22Rv1 (cell line): Measurements from ENCODE around the gene SEPTIN2.

Source experiments
- H3K27ac ChIP-seq: fragments of 450-650 bp; 2 replicates; pipeline ENCODE4 v1.5.1; 2017
- CTCF ChIP-seq: fragments of 450-650 bp; IDR thresholded peaks from 2 replicates; pipeline ENCODE4 v1.5.1; 2017; ENCODE audit warnings: mild to moderate bottlenecking
- ZFX ChIP-seq: fragments of 450-650 bp; IDR thresholded peaks from 2 replicates; pipeline ENCODE4 v1.6.1; 2017; ENCODE audit warnings: antibody characterized with exemption, borderline replicate concordance

Gene SEPTIN2

GRCh38 chr2:241315879-241316631 lies at the start of gene SEPTIN2:
TSS of gene SEPTIN2 (plus strand) at chr2:241315925. CDS start at chr2:241324233, 8,308 bp downstream.
- no peak for TF ChIP-seq CTCF
- no peak for TF ChIP-seq ZFX
- H3K27ac ChIP-seq = peak within 1 kb of the TSS; percentile 95

DNA sequence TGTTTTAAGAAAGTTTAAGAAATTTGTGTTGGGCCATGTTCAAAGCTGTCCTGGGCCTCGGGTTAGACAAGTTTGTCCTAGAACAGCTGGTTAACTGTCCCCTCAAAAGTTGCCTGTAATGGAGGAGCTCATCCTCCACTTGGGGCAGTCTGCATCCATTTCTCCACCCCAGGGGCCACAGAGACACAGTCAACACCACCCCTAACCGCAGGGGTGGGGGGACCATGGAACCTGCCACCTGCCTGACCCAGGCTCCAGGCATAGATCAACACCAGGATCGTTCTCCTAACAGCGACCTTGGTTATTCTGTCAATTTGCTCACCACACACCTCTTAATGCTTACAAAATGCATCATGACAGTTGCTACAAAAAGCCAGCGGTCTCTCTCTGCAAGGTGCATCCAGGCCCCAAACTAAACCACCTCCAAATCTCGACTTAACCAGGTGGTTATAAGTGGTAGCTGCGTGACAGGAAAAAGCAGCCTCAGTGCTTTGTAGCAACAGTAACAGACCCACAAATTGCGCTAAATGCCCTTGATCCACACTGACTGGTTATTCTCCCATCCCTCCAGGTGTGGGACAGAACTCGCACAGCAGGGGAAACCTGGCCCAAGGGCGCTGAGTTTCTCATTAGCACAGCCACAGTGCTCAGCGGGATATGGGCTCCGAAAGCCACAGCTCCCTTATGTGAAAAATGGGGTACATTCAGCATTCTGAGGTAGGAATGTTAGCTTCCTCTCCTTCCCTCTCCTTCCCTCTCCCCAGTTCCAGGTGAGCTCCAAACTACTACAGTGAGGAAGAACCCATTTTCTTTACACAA lies 48.3 kb upstream of the SEPTIN2 start:
- H3K27ac ChIP-seq = no peak overlapping the region
- no peak for TF ChIP-seq CTCF
- TF ChIP-seq ZFX = no peak

- TF ChIP-seq ZFX (no peak), CTCF (no peak)
- H3K27ac ChIP-seq = no peak overlapping the region
Measured at GRCh38 chr2:241268306-241268705, 47.4 kb upstream of the SEPTIN2 start.

- TF ChIP-seq ZFX (no peak), CTCF (no peak)
Measured at GRCh38 chr2:241268716-241269445, 46.8 kb upstream of the SEPTIN2 start.

GRCh38 chr2:241269707-241270520 lies 45.8 kb upstream of the SEPTIN2 start:
- TF ChIP-seq ZFX = no peak
- no peak for TF ChIP-seq CTCF
- no peak overlapping the region for H3K27ac ChIP-seq

More at GRCh38 chr2:241268716-241269445, 46.8 kb upstream of the SEPTIN2 start:
- no peak overlapping the region for H3K27ac ChIP-seq

GRCh38 chr2:241270531-241270930 lies 45.2 kb upstream of the SEPTIN2 start:
- TF ChIP-seq ZFX (no peak), CTCF (no peak)
- no peak overlapping the region for H3K27ac ChIP-seq
